Dendritic cell treated with granulocyte-macrophage colony-stimulating factor and Interleukin-4, amounts not matched to agents 40 ng/mL and 50 ng/mL, for 4 days (primary cell): ENCODE data around the gene PAPSS1.

Experiments used
- H3K27ac Mint-ChIP-seq: one replicate; pipeline ENCODE4 v1.8.0; 2022; ENCODE audit warnings: mild to moderate bottlenecking, mixed read lengths
- H3K27me3 Mint-ChIP-seq: one replicate; pipeline ENCODE4 v1.8.0; 2022; ENCODE audit warnings: mild to moderate bottlenecking, mixed read lengths
- H3K36me3 Mint-ChIP-seq: one replicate; pipeline ENCODE4 v1.8.0; 2022; ENCODE audit warnings: low read depth, mixed read lengths
- H3K4me1 Mint-ChIP-seq: one replicate; pipeline ENCODE4 v1.8.0; 2022; ENCODE audit warnings: low read depth, mixed read lengths
- H3K4me3 Mint-ChIP-seq: one replicate; pipeline ENCODE4 v1.8.0; 2022; ENCODE audit warnings: mild to moderate bottlenecking, moderate library complexity, mixed read lengths
- H3K9me3 Mint-ChIP-seq: one replicate; pipeline ENCODE4 v1.8.0; 2022; ENCODE audit warnings: mixed read lengths
- intact Hi-C: fragments of 100-400 bp; cut with micrococcal nuclease; formaldehyde crosslinking; loops from one replicate; pipeline ENCODE4 v1.15.0; 2022

Gene PAPSS1

DNA sequence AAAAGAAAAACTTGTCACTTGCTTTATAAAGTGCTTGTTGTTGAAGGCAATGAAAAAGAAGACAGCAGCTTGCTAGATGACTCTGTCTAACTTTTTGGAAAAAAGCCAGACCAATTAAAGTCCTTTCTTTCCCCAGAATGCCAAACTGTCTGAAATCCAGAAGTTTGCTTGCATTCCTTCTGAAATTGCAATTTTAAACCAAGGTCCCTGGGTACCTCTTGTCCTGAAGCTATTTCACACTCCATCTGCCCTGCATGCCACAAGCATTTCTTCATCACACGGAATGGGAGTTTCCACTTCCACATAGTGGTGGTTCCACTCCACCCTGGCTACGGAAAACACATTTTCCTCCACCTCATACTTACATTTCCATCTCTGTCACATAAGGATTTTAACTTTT lies 101.0 kb downstream of the PAPSS1 start:
- no peak overlapping the region for H3K27ac Mint-ChIP-seq
- no peaks in the 10 kb centered on the region for H3K27me3 Mint-ChIP-seq
- no peaks in the 10 kb centered on the region for H3K4me1 Mint-ChIP-seq
- H3K36me3 Mint-ChIP-seq, result peaks cover 40% of the 10 kb centered on the region
- H3K9me3 Mint-ChIP-seq, result peaks cover 6% of the 10 kb centered on the region
- H3K4me3 Mint-ChIP-seq, result no peak overlapping the region
- intact Hi-C loops, result no loop called here

DNA sequence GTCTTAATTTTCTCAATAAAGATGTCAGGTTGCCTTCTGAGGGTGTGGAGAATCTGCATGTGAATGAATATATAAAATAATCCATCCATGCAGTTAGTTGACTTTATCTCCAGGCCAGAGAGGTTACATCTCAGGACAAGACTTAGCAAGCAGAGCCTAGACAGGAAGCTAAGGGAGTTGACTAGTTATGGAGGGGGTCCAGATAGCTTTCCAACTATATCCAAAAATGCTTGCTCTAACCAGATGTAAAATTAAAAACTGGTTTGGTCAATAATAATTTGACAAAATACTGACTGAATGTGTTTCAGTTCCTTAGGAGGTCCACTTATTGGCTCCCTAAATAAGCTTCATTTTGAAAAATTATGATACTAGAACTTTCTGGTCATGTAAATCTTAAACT lies 101.4 kb downstream of the PAPSS1 start:
- H3K27me3 Mint-ChIP-seq, result no peaks in the 10 kb centered on the region
- H3K4me3 Mint-ChIP-seq, result no peak overlapping the region
- no peak overlapping the region for H3K27ac Mint-ChIP-seq

DNA sequence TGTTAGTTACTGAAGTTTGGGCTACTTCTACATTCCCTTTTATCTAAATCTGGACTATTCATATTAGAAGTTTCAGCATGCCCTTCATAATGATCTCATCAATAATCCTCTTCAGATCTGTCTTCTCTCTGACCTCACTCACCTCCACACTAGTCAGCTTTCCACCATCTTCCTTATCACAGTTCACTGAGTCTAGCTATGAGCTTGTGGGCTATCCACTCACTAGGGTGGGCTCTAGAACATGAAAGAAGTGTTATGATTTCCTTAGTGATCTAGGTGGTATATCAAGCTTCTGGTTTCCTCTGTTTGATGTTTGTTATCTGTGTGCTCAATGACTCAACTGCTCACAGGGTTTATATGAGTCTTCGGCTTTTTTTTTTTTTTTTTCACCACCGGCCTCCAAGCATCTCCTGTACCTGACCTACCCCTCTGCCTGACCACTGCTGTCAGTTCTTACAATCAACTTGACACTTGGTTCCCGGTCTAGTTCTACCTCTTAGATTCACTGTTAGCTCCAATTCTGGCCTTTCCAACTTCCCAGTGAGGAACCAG lies 103.1 kb downstream of the PAPSS1 start:
- Mint-ChIP-seq H3K4me3 (no peak overlapping the region), H3K9me3 (peaks cover 14% of the 10 kb centered on the region), H3K27me3 (no peaks in the 10 kb centered on the region), H3K4me1 (no peaks in the 10 kb centered on the region), H3K36me3 (peaks cover 54% of the 10 kb centered on the region), H3K27ac (no peak overlapping the region)
- intact Hi-C loops, result no loop called here

More for the DNA sequence above, 101.4 kb downstream of the PAPSS1 start:
- intact Hi-C loops, result no loop called here
- Mint-ChIP-seq H3K36me3 (peaks cover 38% of the 10 kb centered on the region), H3K4me1 (no peaks in the 10 kb centered on the region), H3K9me3 (peaks cover 2% of the 10 kb centered on the region)

DNA sequence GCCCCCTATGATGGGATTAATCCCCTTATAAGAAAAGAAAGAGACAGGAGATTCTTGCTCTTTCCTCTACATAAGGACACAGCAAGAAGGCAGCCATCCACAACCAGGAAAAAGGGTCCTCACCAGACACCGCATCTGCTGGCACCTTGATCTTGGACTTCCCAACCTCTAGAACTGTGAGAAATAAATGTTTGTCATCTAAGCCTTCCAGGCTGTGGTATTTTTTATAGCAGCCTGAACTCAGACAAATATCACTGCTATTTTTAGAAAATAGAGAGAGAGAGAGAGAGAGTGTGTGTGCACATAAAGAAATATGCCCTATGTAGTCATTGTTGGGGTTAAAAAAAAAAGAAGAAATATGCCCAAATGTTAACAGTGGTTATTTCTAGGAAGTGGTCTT lies 104.2 kb downstream of the PAPSS1 start:
- Mint-ChIP-seq H3K27ac (no peak overlapping the region), H3K27me3 (no peaks in the 10 kb centered on the region), H3K9me3 (peaks cover 21% of the 10 kb centered on the region), H3K4me1 (no peaks in the 10 kb centered on the region), H3K4me3 (no peak overlapping the region), H3K36me3 (peaks cover 63% of the 10 kb centered on the region)
- intact Hi-C loops, result no loop called here

DNA sequence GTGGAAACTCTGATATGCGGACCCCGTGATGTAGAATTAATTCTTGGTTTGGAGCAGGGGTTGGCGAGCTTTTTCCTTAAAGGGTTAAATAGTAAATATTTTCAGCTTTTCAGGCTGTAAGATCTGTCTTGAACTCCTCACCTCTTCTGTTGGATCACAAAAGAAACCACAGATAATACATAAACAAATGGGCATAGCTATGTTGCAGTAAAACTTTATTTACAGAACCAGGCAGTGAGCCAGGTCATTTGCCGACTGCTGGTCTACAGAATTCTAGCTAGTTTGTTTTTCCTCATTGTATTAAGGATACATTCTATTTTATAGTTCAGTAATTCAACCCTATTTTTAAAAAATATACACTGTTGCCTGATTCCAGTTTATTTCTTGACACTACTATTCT lies 116.6 kb downstream of the PAPSS1 start:
- no peaks in the 10 kb centered on the region for H3K4me1 Mint-ChIP-seq
- H3K9me3 Mint-ChIP-seq, result no peaks in the 10 kb centered on the region
- H3K27me3 Mint-ChIP-seq, result no peaks in the 10 kb centered on the region
- H3K36me3 Mint-ChIP-seq, result no peaks in the 10 kb centered on the region
- H3K4me3 Mint-ChIP-seq, result no peak overlapping the region
- intact Hi-C loops, result no loop called here
- H3K27ac Mint-ChIP-seq, result no peak overlapping the region

DNA sequence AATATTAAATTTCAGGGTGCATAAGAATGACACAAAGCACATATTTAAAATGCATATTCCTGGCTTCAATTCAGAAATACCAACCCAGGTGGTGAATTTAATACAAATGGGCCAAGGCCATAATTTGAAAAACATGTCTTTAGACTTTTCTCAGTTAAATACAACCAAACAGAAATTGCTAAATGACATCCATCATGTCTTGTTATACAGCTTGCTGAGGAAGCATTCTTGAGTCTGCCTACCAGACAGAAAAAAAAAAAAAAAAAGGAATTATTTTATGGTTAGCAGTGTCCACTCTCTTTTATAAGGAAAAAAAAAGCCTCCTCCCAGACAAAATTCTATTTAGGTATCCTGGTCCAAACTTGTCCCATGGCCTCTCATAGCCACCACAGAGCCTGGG lies 119.1 kb downstream of the PAPSS1 start:
- Mint-ChIP-seq H3K4me1 (no peaks in the 10 kb centered on the region), H3K27ac (no peak overlapping the region), H3K36me3 (no peaks in the 10 kb centered on the region), H3K4me3 (no peak overlapping the region), H3K27me3 (no peaks in the 10 kb centered on the region), H3K9me3 (no peaks in the 10 kb centered on the region)
- intact Hi-C loops, result no loop called here

DNA sequence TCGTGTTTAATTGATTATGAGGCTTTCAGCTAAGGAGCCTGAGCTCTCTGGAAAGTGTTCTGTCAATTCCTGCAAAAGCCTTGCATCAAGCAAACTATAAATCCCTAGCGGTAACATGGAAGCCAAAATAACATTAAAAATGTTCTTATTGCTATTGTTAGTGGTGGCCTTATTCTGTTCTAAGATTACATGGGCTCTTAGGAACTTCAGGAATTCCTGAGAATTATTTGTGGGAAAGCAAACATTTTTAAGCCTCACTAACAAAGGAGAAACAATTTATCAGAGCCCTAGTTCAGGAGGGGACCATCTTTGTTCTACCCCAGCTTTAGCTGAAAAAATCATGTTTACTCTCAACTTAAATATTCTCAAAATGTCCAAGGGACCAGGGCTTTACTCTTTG lies 119.6 kb downstream of the PAPSS1 start:
- H3K27ac Mint-ChIP-seq, result no peak overlapping the region
- no peaks in the 10 kb centered on the region for H3K27me3 Mint-ChIP-seq
- no peaks in the 10 kb centered on the region for H3K9me3 Mint-ChIP-seq
- H3K4me1 Mint-ChIP-seq, result no peaks in the 10 kb centered on the region
- H3K36me3 Mint-ChIP-seq, result no peaks in the 10 kb centered on the region
- H3K4me3 Mint-ChIP-seq, result no peak overlapping the region
- intact Hi-C loops, result no loop called here

DNA sequence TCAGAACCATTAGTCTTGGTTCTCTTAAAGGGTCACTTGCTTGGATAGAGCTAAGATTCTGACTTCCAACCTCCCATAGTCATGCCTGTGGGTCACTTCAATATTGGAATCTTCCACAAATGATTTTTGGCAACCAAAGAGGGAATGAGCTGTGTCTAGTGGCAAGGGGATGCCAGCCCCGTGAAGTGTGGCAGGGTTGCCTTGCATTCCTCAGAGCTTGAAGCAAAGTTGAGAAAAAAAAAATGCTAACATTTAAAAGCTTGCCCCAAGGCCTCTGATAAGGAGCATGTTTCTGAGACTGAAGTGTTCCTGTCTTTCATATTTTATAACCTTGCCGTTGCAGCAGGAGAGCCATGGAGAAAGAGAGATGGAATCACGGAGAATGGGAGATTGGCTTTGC lies 120.2 kb downstream of the PAPSS1 start:
- Mint-ChIP-seq H3K27me3 (no peaks in the 10 kb centered on the region), H3K9me3 (no peaks in the 10 kb centered on the region), H3K4me1 (no peaks in the 10 kb centered on the region), H3K27ac (no peak overlapping the region), H3K4me3 (no peak overlapping the region), H3K36me3 (no peaks in the 10 kb centered on the region)
- intact Hi-C loops, result no loop called here

DNA sequence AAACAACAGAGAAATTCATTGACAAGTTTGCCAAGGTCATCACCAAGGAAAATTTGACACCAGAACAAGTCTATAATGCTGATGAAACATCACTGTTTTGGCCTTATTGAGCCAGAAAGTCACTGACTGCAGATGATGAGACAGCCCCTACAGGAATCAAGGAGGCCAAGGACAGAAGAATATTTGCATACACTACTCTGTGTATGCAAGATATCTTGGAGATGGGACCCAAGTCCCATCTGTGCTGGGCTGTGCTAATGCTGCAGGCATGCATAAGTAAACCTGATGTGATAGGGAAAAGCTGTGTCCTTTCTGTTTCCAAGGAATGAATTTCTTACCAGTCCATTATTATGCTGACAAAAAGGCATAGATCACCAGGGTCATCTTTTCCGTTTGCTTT lies 126.8 kb downstream of the PAPSS1 start:
- Mint-ChIP-seq H3K27me3 (no peaks in the 10 kb centered on the region), H3K9me3 (peaks cover 14% of the 10 kb centered on the region), H3K36me3 (no peaks in the 10 kb centered on the region), H3K4me3 (no peak overlapping the region), H3K27ac (no peak overlapping the region), H3K4me1 (peaks cover 6% of the 10 kb centered on the region)
- intact Hi-C loops, result no loop called here

DNA sequence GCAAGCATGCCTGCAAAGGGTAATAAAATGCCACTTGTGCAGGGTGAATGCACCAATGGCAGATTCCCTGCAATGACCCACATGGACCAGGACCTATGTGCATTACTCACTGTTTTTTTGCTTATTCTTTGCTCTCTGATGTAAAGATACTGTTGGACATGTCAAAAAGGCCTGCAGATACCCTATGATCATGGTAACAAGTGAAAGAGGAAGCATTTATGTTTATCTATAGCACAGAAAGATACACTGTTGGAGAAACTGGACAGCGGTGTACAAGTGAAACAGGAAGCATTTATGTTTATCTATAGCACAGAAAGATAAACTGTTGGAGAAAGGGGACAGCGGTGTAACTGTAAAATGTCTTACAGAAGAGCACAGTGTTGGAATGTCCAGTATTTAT lies 127.5 kb downstream of the PAPSS1 start:
- intact Hi-C loops, result no loop called here
- Mint-ChIP-seq H3K27ac (no peak overlapping the region), H3K9me3 (peaks cover 14% of the 10 kb centered on the region), H3K4me3 (no peak overlapping the region), H3K27me3 (no peaks in the 10 kb centered on the region), H3K4me1 (peaks cover 6% of the 10 kb centered on the region), H3K36me3 (no peaks in the 10 kb centered on the region)

DNA sequence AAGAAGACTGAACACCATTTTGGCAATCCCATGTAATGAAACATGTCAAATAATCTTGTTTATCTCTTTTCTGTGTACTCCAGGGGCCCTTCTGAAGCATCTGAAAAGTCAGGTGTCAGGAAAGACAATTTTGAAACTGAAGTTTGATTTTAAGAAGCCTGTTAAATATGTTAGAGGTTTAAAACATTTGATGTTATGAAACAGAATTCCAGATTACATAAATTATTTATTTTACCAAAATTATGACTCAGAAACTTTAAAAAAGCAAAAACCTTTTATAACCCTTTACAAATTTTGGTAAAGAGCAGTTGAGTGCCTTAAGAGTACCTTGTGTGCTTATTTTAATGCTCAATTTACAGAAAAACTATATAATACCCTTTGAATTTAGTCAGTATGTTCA lies 130.8 kb downstream of the PAPSS1 start:
- H3K4me1 Mint-ChIP-seq, result peaks cover 6% of the 10 kb centered on the region
- no peak overlapping the region for H3K4me3 Mint-ChIP-seq
- no peaks in the 10 kb centered on the region for H3K36me3 Mint-ChIP-seq
- peaks cover 14% of the 10 kb centered on the region for H3K9me3 Mint-ChIP-seq
- H3K27ac Mint-ChIP-seq, result no peak overlapping the region
- intact Hi-C loops, result no loop called here
- no peaks in the 10 kb centered on the region for H3K27me3 Mint-ChIP-seq

DNA sequence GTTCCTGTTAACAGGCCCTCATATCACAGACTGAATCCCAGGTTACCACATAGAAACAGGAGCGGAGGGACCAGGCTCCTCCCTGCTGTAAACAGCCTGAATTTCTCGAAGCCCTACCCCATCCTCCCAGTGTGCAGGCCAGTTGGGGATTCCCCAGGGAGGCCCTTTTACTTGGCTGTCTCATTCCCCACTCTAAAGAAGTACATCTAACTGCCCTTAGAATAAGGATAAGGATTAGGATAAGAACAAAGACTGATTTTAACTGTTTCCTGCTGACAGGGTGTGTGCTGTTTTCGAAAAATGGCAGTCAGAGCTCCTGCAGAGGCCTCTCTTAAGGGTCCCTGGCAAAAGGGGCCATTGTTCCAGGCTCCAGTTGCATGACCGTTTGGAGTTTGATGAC lies 133.7 kb downstream of the PAPSS1 start:
- intact Hi-C loops, result no loop called here
- Mint-ChIP-seq H3K27ac (no peak overlapping the region), H3K36me3 (no peaks in the 10 kb centered on the region), H3K4me1 (no peaks in the 10 kb centered on the region), H3K27me3 (no peaks in the 10 kb centered on the region), H3K4me3 (no peak overlapping the region), H3K9me3 (peaks cover 20% of the 10 kb centered on the region)

DNA sequence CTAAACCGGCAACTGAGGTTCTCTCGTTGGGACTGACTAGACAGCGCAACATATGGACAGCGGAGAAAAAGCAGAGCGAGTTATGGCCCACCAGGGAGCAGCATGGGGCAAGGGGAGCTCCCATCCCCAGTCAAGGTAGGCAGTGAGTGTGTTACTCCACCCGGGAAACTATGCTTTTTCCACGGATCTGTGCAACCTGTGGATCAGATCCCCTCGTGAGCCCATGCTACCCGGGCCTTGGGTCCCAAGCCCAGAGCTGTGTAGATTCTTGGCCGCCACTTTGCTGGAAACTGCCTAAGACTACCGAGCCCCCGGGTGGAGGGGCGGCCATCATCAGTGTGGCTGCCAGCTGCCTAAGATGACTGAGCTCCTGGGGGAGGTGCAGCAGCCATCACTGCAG lies 140.9 kb downstream of the PAPSS1 start:
- peaks cover 21% of the 10 kb centered on the region for H3K9me3 Mint-ChIP-seq
- H3K36me3 Mint-ChIP-seq, result no peaks in the 10 kb centered on the region
- no peak overlapping the region for H3K4me3 Mint-ChIP-seq
- H3K27me3 Mint-ChIP-seq, result no peaks in the 10 kb centered on the region
- no peaks in the 10 kb centered on the region for H3K4me1 Mint-ChIP-seq
- H3K27ac Mint-ChIP-seq, result no peak overlapping the region
- intact Hi-C loops, result no loop called here

DNA sequence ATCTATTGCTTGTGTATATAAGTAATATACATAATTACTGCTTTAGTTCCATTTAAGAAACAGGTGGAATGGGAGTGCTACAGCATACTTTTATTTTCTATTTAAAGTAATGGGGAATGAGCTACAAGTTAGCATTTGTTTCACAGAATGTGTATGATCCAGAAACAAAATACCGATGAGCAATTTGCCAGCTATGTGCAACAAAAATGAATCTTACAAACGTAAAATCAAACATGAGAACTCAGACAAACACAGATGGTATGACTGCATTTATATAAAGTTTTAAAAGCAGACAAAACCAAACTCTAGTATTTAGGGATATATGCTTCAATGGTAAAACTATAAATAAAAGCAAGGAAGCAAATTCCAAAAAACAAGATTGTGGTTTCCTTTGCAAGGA lies 141.7 kb downstream of the PAPSS1 start:
- no peaks in the 10 kb centered on the region for H3K27me3 Mint-ChIP-seq
- no peaks in the 10 kb centered on the region for H3K36me3 Mint-ChIP-seq
- intact Hi-C loops, result no loop called here
- H3K4me1 Mint-ChIP-seq, result no peaks in the 10 kb centered on the region
- no peak overlapping the region for H3K27ac Mint-ChIP-seq
- no peak overlapping the region for H3K4me3 Mint-ChIP-seq
- peaks cover 21% of the 10 kb centered on the region for H3K9me3 Mint-ChIP-seq

DNA sequence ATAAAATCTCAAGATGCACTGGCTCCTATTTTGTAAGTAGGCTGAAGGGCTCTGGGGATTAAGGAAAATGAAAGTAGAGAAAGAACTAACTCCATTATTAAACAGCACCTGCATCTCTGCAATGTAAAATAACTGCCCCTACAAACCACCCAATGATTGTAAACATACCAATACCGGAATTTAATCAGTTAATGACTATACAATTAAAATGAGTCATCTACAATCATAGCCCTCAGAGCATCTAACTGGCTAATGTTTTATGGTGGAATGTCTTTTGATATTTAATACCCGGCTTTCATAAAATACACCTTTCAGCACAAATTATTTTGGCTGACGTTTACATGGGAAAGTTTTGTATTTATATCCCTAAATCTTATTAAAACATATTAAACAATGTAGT lies 142.3 kb downstream of the PAPSS1 start:
- intact Hi-C loops, result no loop called here
- H3K36me3 Mint-ChIP-seq, result no peaks in the 10 kb centered on the region
- no peak overlapping the region for H3K27ac Mint-ChIP-seq
- H3K9me3 Mint-ChIP-seq, result peaks cover 21% of the 10 kb centered on the region
- H3K27me3 Mint-ChIP-seq, result no peaks in the 10 kb centered on the region
- no peaks in the 10 kb centered on the region for H3K4me1 Mint-ChIP-seq
- H3K4me3 Mint-ChIP-seq, result no peak overlapping the region
